Stimulated activated CD4-positive, alpha-beta T cell treated with anti-CD3 and anti-CD28 coated beads, Interleukin-2, amount 100 ng/mL, for 48 hours (primary cell): ENCODE data around the gene KNTC1.
"Not testable (repeated sequence)": the region's sequence is repeated elsewhere in the genome, so short reads cannot be mapped to it uniquely, and the experiment has no call there.

Experiments
- DNase-seq, 2 donors: peaks; one replicate each; pipeline ENCODE4 v3.0.0-alpha.2; 2020

Gene KNTC1, protein sequence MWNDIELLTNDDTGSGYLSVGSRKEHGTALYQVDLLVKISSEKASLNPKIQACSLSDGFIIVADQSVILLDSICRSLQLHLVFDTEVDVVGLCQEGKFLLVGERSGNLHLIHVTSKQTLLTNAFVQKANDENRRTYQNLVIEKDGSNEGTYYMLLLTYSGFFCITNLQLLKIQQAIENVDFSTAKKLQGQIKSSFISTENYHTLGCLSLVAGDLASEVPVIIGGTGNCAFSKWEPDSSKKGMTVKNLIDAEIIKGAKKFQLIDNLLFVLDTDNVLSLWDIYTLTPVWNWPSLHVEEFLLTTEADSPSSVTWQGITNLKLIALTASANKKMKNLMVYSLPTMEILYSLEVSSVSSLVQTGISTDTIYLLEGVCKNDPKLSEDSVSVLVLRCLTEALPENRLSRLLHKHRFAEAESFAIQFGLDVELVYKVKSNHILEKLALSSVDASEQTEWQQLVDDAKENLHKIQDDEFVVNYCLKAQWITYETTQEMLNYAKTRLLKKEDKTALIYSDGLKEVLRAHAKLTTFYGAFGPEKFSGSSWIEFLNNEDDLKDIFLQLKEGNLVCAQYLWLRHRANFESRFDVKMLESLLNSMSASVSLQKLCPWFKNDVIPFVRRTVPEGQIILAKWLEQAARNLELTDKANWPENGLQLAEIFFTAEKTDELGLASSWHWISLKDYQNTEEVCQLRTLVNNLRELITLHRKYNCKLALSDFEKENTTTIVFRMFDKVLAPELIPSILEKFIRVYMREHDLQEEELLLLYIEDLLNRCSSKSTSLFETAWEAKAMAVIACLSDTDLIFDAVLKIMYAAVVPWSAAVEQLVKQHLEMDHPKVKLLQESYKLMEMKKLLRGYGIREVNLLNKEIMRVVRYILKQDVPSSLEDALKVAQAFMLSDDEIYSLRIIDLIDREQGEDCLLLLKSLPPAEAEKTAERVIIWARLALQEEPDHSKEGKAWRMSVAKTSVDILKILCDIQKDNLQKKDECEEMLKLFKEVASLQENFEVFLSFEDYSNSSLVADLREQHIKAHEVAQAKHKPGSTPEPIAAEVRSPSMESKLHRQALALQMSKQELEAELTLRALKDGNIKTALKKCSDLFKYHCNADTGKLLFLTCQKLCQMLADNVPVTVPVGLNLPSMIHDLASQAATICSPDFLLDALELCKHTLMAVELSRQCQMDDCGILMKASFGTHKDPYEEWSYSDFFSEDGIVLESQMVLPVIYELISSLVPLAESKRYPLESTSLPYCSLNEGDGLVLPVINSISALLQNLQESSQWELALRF (N-terminal part only)

DNA sequence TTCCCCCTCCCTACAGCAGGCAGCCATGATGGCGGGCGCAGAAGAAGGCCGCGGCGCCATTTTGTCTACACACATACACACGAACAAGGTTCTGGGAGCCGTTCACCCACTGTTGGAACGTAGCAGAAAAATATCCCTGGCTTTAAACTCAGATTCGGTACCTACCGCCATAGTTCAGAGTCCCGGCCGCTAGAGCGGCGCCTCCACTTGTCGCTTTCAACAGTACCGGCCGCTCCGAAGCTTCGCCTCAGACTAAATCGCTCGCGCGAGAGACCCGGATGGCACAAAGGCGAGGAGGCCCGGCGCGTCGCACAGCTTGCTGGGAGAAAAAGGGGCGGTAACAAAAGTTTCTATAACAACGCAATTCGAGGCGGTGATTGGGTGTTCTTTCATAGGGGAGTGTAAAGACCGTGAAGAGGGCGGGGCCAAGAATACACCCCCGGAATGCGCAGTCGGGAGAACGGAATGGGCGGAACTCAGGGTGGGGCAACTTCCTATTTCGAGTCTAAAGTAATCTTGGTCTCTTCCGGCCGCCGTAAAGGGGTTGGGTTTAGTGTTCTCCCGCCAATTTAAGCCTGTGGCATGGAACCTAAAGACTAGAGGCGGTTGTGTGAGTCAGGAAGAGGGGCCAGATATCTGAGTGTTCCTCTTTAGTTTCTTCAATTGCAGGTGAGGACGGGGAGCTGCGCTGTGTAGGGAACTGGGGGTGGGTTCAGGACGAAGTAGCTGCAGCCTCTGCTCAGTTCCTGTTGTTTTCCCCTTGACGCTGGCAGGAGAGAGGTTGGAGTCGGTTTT, at the start of gene KNTC1, which contains the start of gene RSRC2:
KNTC1 (plus strand) TSS at position 567 of the 795 bp plus-strand sequence. CDS start 2,815 bp downstream, outside the sequence.
RSRC2 (minus strand) TSS at position 254 of the 795 bp plus-strand sequence; CDS start at position 171, 83 bp downstream.
- peak; percentile 92 to 96 for DNase-seq

DNA sequence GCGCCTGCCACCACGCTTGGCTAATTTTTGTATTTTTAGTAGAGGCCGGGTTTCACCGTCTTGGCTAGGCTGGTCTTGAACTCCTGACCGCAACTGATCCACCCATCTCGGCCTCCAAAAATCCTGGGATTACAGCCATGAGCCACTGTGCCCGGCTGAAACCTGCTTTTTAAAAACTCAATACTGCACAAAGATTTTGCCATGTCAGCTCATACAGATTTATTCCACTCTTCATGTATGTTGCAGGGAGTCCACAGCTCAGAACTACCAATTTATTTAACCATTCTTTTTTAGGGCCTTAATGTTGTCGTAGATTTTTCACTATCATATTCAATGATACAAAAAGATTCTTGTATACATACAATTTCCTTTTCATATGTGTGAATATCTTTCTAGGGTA, 46.3 kb upstream of the KNTC1 start:
- no peak for DNase-seq

DNA sequence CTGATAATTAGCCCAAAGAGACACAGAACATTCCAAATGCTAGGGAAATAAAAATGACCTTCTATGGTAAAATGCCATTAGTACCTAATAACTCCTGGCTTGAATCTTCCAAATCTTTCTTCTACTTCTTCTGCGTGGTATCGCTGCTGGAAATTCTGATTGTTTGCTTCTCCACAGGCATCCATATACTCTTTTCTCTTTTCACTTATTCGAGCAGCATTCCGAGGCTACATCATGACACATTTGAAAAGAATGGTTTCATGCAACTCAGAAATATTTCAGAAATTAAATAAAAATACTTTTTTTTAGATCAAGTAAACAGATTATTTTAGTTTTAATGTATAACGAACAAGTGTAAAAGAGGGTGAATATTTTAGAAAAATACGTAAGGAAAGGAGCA, 45.2 kb upstream of the KNTC1 start:
- no peak for DNase-seq

DNA sequence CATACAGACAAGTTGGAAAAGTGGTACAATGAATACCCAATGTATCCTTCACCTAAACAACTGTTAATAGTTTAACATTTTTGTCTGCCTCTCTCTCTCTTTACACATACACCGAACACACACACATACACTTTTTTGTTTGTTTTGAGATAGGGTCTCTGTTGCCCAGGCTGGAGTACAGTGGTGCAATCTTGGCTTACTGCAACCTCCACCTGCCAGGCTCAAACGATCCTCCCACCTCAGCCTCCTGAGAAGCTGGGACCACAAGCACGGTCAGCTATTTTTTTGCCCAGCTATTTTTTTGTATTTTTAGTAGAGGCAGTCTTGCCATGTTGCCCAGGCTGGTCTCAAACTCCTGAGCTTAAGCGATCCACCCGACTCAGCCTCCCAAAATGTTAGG, 43.1 kb upstream of the KNTC1 start:
- no peak for DNase-seq

DNA sequence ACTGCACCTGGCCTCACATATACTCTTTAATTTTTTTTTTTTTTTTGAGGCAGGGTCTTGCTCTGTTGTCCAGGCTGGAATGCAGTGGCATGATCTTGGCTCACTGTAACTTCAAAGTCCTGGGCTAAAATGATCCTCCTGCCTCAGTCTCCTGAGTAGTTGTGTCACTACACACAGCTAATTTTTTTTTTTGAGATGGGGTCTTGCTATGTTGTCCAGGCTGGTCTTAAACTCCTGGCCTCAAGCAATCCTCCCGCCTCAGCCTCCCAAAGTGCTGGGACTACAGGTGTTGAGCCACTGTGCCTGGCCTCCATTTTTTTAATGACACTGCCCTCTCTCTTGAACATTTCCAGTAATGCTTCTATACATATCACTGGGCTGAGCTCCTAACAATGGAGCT, 42.7 kb upstream of the KNTC1 start:
- not testable (repeated sequence) for DNase-seq

DNA sequence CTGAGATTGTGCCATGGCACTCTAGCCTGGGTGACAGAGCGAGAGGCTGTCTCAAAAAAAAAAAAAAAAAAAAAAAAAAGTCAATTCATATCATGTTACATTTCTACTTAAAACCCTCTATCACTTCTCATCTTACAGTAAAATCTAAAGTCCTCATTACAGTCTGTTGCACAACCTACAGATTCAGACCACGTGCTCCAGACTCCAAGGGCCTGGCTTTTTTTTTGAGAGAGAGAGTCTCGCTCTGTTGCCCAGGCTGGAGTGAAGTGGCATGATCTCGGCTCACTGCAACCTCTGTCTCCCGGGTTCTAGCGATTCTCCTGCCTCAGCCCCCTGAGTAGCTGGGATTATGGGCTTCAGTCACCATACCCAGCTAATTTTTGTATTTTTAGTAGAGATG, 40.7 kb upstream of the KNTC1 start:
- DNase-seq = not testable (repeated sequence)

DNA sequence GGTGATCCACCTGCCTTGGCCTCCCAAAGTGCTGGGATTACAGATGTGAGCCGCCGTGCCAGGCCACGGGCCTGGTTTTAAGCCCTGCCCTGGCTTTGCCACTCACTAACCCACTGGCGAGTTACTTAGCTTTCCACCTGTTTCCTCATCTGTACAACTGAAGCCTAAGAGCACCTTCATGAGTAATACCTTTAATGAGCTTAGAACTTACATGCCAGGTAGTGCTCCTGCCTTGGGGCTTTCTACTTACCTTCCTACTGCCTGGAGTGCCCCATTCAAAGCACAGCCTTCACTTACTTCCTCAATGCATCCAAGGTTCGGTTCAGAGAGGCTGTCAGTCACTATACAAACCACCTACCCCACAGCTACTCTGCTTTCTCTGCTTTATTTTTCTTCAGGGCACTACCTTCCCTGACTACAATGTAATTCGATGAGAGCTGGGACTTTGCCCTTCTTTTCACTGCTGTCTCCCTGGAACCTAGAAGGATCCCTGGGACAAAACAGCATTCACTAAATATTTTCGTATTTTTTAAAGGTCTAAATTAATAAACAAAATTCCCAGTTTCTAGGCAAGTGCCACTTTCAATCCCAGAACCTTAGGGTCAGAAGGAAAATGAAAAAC, 40.1 kb upstream of the KNTC1 start:
- no peak for DNase-seq

DNA sequence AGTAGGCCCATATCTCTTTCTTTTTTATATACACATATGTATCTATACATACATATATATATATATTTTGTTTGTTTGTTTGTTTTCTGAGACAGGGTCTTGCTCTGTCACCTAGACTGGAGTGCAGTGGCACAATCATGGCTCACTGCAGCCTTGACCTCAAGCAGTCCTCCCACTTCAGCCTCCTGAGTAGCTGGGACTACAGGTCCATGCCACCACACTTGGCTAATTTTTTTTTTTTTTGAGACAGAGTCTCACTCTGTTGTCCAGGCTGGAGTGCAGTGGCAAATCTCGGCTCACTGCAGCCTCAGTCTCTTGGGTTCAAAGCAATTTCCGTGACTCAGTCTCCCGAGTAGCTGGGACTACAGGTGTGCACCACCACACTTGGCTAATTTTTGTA, 39.2 kb upstream of the KNTC1 start:
- not testable (repeated sequence) for DNase-seq

DNA sequence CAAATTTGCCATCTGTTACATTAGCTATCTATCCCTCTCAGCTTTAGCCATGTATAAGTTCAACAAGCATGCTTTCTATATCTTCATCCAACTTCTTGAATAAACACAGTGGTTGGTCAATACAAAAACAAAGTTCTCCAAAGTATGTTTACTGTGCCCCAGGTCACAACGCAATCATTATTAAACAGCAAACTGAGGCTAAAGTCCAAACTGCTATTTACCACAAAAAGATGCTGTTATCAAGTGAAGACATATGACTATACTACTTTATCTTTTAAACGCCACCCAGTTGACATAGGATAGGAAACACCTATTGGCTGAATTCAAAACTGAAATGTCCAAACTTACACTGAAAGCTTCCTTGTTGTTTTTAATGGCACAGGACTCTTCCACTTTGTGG, 38.0 kb upstream of the KNTC1 start:
- DNase-seq = no peak

DNA sequence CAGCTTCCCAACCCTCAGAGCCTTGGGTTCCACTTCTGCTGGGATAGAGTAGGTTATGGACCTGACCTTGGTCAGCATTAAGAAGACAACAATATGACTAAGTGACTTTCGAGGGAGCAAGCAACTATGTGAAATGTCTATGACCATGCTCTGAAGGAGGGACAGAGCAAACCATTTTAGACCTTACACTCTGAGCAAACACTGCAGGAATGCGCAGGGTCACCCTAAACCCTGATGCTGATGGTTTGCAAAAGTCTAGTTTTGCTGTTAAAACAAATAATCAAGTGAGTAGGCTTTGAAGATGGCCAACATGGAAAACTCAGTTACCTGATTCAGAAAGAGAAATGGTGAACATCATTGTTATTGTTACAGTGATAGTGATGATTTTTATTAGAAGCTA, 35.1 kb upstream of the KNTC1 start:
- no peak for DNase-seq

DNA sequence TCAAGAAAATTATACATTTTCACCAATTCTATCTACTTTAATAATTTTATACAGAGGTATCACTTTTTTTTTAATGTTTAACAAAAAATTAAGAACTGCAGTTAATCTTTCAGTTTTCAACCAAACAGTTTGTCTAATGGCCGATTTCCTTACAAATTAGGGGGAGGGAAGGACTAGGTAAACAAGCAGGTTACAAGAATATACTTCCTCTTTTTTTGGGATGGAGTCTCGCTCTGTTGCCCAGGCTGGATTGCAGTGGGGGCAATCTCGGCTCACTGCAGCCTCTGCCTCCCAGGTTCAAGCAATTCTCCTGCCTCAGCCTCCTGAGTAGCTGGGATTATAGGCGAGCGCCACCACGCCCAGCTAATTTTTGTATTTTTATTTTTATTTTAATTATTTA, 33.8 kb upstream of the KNTC1 start:
- not testable (repeated sequence) for DNase-seq

DNA sequence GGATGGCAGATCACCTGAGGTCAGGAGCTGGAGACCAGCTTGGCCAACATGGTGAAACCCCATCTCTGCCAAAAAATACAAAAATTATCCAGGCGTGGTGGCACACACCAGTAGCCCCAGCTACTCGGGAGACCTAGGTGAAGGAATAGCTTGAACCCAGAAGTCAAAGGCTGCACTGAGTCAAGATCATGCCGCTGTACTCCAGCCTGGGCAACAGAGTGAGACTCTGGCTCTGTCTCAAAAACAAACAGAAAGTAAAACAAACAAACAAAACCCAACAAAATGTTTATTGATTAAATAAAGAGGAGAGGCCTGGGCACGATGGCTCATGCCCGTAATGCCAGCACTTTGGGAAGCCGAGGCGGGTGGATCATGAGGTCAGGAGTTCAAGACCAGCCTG, 31.8 kb upstream of the KNTC1 start:
- no peak for DNase-seq

DNA sequence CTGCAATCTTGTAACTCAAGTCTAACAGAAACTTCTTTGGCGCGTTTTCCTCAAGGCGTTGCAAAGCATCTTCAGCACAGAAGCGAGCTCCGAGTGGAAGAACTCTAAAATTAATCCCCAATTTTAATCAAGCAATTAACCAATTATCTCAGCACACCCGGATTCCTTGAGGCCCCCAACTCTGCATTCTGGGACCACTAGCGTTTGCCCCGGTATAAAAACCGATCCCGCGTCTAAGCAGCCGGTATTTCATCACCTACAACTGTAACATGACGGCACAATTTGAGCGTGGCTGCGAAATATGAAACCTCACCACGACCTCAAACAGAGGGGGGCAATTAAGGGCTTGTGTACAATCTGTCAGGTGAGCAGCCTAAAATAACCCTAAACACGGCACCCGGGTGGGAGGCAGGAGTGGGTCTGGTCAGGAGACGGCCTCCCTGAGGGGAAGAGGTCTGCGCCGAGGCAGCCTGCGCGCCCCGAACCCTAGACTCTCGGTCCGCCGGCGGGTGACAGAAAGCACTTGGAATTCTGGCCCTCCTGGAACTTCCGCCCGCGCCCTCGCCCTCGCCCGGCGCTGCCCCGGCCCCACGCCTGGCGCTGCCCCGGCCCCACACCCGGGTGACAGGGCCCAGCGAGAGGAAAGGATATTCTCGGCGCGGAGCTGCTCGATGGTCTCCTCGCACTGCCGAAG, 26.9 kb upstream of the KNTC1 start:
- DNase-seq = peak; percentile 26 to 28

DNA sequence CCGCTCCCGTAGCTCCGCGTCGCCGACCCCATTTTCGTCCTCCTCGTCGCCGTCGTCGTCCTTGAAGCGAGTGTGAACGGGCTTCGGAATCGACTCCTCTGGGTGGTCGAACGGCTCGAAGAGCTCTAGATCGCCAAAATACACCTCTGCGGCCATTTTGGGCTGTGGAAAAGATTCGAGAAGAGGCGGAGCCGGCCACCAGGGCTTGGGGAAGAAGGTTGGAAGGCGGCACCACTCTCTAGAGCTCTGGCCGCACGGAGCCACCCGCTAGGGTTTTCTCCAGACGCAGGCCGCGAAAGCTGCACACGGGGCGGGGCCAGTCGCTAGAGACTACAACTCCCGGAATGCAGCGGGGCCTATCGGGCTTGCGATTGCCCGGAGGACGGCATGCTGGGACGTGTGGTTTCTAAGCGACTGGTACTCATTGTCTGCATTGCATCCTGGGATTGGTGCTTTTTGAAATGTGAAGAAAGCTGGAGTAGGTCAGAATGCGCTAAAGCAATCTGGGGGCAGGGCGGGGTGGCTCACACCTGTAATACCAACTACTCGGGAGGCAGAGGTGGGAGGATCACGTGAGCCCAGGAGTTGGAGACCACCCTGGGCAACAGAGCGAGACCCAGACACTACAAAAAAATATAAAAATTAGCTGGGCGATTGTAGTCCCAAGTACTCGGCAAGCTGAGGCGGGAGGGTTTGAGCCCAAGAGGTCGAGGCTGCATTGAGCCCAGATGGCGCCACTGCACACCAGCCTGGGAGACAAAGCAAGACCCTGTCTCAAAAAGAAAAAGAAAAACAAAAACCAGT, 26.2 kb upstream of the KNTC1 start, which contains the start of gene ZCCHC8:
ZCCHC8 (minus strand) TSS at position 248 of the 804 bp plus-strand sequence; CDS start at position 156, 92 bp downstream.
- peak; percentile 94 to 96 for DNase-seq

DNA sequence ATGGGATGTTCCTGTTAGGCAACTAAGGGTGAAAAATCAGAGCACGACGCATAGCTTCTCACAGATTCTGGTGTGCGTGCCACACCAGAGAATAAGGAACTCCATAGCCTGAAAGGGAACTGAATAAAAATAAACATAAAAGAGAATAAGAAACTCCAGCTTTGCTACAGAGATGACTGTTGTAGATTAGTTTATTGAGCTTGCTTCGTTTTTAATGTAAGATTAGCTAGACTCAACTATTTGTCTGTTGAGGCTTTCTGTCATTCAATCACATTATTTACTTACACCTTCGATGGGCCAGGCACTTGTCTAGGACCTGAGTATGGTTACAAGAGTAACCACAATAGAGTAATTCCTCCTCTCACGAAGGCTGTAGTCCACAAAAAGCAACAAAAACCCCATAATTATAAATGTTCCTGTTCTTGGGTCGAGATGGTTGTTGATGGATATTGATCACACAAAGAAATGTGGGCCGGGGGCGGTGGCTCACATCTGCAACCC, 25.5 kb upstream of the KNTC1 start:
- no peak for DNase-seq

DNA sequence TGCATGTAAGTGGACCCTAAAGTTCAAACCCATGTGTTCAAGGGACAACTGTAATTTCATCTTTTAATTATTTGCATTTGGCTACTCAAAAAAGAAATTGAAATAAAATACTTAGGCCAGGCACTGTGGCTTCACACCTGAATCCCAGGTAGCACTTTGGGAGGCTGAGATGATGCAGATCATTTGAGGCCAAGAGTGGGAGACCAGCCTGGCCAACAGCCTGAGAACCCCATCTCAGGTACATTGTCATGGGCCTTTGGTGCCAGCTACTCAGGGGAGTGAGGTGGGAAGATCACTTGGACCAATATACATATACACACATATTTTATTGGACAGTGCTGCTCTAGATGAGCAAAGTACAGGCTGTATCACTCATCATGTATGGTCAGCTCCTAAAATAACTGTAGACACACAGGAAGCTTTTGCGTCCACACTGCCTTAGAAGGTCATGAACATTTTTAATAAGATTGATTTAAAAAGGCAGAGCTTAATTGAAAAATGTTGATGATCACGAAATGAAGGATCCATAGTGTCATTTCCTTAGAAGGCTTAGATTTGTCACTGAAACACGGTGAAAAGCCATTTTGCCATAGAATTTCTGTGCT, 23.8 kb upstream of the KNTC1 start:
- no peak for DNase-seq

DNA sequence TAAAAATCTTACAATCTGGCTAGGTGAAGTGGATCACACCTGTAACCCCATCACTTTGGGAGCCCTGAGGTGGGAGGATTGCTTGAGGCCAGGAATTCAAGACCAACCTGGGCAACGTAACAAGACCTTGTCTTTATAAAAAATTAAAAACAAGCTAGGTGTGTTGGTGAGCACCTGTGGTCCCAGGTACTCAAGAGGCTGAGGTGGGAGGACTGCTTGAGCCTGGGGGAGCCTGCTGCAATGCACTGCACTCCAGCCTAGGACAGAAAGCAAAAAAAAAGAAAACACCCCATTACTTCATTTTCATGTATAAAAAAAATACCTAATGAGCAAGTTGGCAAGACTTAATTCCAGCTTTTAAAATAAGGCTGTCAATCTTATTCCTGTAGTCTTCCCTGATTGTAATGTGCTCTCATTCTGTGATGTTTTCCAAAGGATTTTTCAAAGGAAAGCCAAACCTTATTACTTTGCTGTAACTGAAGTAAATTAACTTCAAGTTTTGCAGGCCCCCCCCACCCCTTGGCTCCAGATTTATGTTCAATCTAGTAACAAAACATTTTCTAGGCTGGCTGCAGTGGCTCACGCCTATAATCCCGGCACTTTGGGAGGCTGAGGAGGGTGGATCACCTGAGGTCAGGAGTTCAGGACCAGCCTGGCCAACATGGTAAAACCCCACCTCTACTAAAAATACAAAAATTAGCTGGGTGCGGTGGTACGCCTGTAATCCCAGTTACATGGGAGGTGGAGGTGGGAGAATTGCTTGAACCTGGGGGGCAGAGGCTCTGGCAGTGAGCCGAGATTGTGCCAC, 23.1 kb upstream of the KNTC1 start:
- no peak for DNase-seq

DNA sequence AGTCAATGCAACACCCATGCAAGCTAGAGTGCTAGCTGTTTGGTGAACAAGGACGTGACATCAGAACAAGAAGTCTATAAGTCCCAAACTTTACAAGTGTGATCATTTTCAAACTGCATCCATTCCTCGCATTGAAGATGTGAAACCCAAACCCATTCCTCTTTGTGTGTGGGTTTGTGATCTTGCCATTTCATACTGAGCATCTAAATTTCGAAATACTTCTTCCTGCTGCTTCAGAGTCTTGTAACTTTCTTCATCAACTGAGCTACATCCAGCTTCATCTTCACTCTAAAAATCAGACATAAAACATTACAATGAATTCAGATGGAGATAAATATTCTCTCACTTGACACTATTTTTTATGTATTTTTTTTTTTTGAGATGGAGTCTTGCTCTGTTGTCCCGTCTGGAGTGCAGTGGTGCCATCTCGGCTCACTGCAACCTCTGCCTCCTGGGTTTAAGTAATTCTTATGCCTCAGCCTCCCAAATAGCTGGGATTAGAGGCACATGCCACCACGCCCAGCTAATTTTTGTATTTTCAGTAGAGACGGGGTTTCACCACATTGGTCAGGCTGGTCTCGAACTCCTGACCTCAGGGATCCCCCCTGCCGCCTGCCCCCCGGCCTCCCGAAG, 21.5 kb upstream of the KNTC1 start:
- DNase-seq = no peak
